ENCODE measurements around the gene MEGF9. TPM values are rescaled to one million over a fixed set of nuclear protein-coding genes. Genes with fewer than 3 reads are reported as not detected.

MEGF9 gene
- polyA plus RNA-seq, 1 of the 3 experiments (the other 2 are of a cell fraction) = 1.8 TPM

- TF ChIP-seq TAF1 (IDR thresholded peaks at IDR 0.05; ENCODE audit: borderline replicate concordance, low read depth, low read length) (no peak), RAD21 (IDR thresholded peaks at IDR 0.05; ENCODE audit: low read length) (no peak), POLR2AphosphoS5 (IDR thresholded peaks at IDR 0.05; ENCODE audit: low read depth, low read length) (peak; percentile 28; the same call in 1 of the 2 replicates), IRF3 (IDR thresholded peaks at IDR 0.05; ENCODE audit: low read depth, low read length) (no peak), EP300 (IDR thresholded peaks at IDR 0.05; ENCODE audit: borderline replicate concordance in 1 of 2, low read depth in 1 of 2, low read length in 1 of 2) (peak; percentile 36 to 73; a peak in 2 of 4 replicates), PBX3 (IDR thresholded peaks at IDR 0.05) (peak; percentile 91)
Observed at GRCh38 chr9:120702075-120702474, 12.2 kb downstream of the MEGF9 start (continued).

- H3K27ac ChIP-seq (ENCODE audit: low read depth in 2 of 2, low read length in 1 of 2) = peak overlapping the region in 1 of 2 experiments; percentile 26; a peak in 1 of 4 replicates
- H2AFZ ChIP-seq (ENCODE audit: low read depth) = no peak overlapping the region
- ChIA-PET CTCF (interaction anchor here (1.9 to 2.0 kb wide), 2 partner anchors 15 to 81 kb away, joined by 4 to 10 read pairs; no protein-coding TSS in a partner anchor), POLR2A (no interaction called here)
- TF ChIP-seq PBX3 (IDR thresholded peaks at IDR 0.05) (no peak), IRF3 (IDR thresholded peaks at IDR 0.05; ENCODE audit: low read depth, low read length) (no peak), EP300 (IDR thresholded peaks at IDR 0.05; ENCODE audit: borderline replicate concordance in 1 of 2, low read depth in 1 of 2, low read length in 1 of 2) (no peak), NRF1 (IDR thresholded peaks at IDR 0.05; ENCODE audit: low read depth, low read length) (no peak), CHD2 (IDR thresholded peaks at IDR 0.05; ENCODE audit: low read length, partially characterized antibody) (no peak), USF1 (IDR thresholded peaks at IDR 0.05; ENCODE audit: borderline replicate concordance, low read depth) (no peak), FOXM1 (IDR thresholded peaks at IDR 0.05; ENCODE audit: low read depth) (no peak), FOXJ3 (CRISPR knock-in tag; IDR thresholded peaks at IDR 0.05) (no peak), NFIC (IDR thresholded peaks at IDR 0.05; ENCODE audit: borderline replicate concordance) (no peak), JUND (IDR thresholded peaks at IDR 0.05) (no peak), MXI1 (IDR thresholded peaks at IDR 0.05; ENCODE audit: low read depth, low read length) (no peak), REST (IDR thresholded peaks at IDR 0.05; ENCODE audit: low read depth, low read length) (no peak), TAF1 (IDR thresholded peaks at IDR 0.05; ENCODE audit: borderline replicate concordance, low read depth, low read length) (no peak), TCF12 (IDR thresholded peaks at IDR 0.05) (no peak), RCOR1 (IDR thresholded peaks at IDR 0.05; ENCODE audit: low read length) (no peak), ZBTB33 (IDR thresholded peaks at IDR 0.05; ENCODE audit: borderline replicate concordance, low read depth) (no peak)
- H3K27me3 ChIP-seq (ENCODE audit: insufficient read depth) = no peaks in the 10 kb centered on the region
- H3K4me1 ChIP-seq (ENCODE audit: control insufficient read depth in 1 of 2, insufficient read depth in 2 of 2, low read depth in 1 of 2, low read length in 1 of 2) = peaks cover 9 to 23% of the 10 kb centered on the region in 2 experiments
- H3K4me3 ChIP-seq (ENCODE audit: low read depth in 2 of 2, low read length in 1 of 2) = no peak overlapping the region
- H3K4me2 ChIP-seq = peak overlapping the region; percentile 14; the same call in 1 of the 2 replicates
- H3K9me2 ChIP-seq = no peaks in the 10 kb centered on the region
- H3K36me3 ChIP-seq (replicated peaks in 1 of 2; ENCODE audit: control insufficient read depth in 1 of 2, insufficient read depth in 2 of 2, low read length in 1 of 2) = no peaks in the 10 kb centered on the region
- no peak overlapping the region for H3K9ac ChIP-seq
- no peaks in the 10 kb centered on the region for H3K9me3 ChIP-seq
- 0 out of 2 replicates have a peak, but pooled peaks cover 3% of the 10 kb centered on the region for H3K79me2 ChIP-seq (ENCODE audit: insufficient read depth)
- no peaks in the 10 kb centered on the region for H4K20me1 ChIP-seq (ENCODE audit: insufficient read depth)
- WGBS (ENCODE audit: low lambda C conversion rate) = 50% methylated on average over 1 of the region's 1 CpG
- DNase-seq = no peak
- H3F3A ChIP-seq (replicated peaks; ENCODE audit: insufficient read depth) = peaks cover 44% of the 10 kb centered on the region
Observed at GRCh38 chr9:120701248-120701647, 13.0 kb downstream of the MEGF9 start.

All from SK-N-SH (cell line).